RPMI8226 (cell line): ENCODE results near the gene MAPRE2.

Experiments
- DNase-seq: peaks from one replicate; pipeline ENCODE4 v3.0.0-alpha.2; 2015

The MAPRE2 gene

GRCh38 chr18:35038881-35039491 is 2.2 kb upstream of the MAPRE2 start:
- DNase-seq, result no peak

GRCh38 chr18:35040638-35040987 is 600 bp upstream of the MAPRE2 start:
- DNase-seq, result no peak

- peak; percentile 23 for DNase-seq
Measured at GRCh38 chr18:35041815-35042387, 688 bp downstream of the MAPRE2 start.

DNA sequence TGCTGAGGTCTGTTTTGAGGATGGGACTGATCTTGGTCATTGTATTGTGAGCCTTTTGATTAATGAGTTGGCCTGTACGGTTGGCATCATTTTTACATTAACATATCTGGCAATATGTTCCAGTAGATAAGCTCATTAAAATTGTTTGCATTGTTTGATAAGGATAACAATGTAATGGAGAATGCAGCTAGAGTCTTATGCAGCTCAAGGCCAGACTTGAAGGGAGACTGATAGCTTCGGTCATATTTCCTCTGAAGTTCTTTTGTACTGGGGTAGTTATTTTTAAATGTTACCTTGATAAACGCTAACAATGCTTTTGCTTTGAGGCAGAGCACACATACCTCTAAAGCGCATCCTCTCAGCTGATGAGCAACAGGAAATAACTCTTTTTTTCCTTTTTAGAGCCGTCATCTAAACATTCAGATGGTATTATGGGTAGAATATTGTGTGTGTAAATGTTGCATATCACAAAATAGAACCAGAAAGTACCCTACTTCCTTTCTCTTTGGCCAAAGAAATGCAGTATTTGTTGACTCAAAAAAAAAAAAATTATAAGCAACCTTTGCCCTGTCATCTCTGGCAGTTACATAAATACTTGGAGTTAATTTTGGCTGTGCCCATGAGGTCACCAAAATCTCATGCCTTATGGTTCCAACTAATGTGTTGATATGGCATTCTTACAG is 1.3 kb downstream of the MAPRE2 start:
- DNase-seq, result no peak

DNA sequence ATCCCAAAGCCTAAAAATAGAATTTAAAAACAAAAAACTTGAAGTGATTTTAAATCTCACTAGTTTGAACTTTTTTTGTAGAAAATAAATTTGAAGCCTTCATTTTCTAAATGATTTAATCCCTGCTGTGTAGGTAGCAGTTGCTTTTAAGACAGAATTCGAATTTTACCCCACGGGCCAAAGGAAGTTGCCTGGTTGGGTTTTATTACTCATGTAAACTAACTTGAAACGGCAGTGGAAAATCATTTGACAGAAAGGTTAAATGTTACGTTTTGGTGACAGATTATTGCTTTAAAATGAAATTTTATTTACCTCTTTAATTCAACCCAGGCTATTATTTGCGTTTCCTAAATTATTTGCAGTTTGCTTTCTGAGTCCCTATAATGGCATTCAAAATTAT is 2.0 kb downstream of the MAPRE2 start:
- no peak for DNase-seq

GRCh38 chr18:35045121-35045520 is 3.9 kb downstream of the MAPRE2 start:
- no peak for DNase-seq

- DNase-seq, result no peak
Measured at GRCh38 chr18:35045806-35046205, 4.6 kb downstream of the MAPRE2 start.

DNA sequence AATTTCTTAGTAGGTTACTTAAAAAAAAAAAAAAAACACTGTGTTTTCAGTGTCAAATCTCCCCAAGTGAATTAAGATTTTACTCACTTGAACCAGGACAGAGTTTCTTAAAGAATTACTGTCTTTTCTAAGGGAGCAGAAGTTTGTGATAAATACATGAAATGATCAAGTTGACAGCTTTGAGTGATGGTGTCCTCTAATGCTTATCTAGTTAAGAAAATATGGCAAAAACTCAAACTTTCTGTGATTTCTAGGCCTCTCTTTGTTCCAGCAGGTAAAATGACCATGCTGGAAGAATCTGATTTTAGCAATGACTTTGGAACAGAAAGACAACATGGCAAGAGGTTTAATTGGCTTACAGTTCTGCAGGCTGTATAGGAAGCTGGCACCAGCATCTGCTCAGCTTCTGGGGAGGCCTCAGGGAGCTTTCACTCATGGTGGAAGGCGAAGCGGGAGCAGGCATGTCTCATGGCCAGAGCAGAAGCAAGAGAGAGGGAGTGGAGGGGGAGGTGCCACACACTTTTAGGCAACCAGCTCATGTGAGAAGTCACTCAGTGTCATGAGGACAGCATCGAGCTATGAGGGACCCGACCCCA is 6.6 kb downstream of the MAPRE2 start:
- no peak for DNase-seq

DNA sequence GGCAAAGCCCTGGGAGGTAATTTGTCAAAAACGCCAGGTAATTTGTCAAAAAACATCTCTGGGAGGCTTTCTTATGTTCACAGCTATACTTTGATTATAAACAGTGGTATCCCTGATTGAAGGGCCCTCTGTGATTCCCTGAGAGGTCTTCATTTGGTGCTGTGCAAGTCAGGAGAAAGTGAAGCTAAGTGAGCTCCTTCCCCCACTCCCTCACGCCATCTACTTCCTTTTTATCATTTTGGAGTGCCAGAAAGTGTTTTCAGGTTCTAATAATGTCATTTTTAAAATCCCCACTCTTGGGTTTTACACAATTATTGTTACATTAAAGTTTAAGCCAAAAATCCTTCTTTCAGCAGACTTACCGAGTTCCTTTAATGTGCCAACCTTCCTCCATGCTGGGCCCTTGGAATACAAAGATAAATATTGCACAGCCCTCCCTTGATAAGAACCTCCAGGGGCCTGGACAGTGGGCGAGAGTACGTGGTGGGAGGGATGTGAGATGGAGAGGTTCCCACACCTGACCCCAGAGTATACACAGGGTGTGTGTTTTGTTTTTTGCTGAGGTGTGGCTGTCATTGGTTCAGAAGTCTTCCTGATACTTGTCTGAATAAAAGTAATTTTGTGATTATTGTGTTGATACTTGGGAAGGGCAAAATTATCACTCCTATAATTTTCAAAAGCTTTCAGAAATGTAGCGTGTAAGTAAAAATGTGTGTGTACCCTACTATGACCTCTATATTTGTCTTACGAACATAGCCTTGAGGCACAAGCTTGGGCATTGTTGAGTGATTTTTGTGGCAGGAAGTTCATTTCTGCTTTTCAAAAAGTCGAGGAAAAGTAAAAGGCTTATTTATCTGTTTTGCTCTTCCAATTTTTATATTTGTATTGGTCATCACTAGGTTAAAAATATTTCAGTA is 8.2 kb downstream of the MAPRE2 start:
- DNase-seq, result no peak

- no peak for DNase-seq
Measured at GRCh38 chr18:35050028-35050546, 8.9 kb downstream of the MAPRE2 start.

GRCh38 chr18:35050705-35051195 is 9.5 kb downstream of the MAPRE2 start:
- no peak for DNase-seq

DNA sequence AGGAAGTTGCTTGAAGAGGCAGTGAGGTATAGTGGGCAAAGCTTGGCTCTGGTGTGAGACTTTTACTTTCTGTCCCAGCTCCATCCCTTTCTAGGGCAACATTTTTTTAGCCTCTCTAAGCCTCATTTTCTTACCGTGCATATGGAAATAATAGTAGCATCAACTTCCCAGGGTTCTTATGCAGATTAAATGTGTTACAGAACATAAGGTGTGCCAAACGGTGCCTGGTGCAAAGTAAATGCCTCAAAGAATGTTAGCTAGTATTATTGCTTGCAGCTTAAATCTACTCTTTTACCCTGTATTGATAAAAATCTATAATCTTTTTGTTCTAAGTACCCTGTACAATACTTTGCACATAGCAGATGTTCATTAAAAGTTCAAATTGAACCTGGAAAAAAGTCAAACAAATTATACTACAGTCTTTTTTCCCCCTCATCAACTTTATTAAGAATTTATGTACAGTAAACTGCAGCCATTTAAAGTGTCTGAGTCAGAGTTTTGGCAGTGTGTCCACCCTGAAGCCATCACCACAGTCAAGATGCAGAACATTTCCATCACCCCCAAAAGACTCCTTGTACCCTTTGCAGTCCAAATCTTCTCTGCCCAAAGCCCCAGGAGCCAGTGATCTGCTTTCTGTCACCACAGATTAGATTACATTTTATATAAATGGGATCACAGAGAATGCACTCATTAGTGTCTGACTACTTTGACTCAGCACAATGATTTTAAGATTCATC is 10.6 kb downstream of the MAPRE2 start:
- DNase-seq, result no peak

DNA sequence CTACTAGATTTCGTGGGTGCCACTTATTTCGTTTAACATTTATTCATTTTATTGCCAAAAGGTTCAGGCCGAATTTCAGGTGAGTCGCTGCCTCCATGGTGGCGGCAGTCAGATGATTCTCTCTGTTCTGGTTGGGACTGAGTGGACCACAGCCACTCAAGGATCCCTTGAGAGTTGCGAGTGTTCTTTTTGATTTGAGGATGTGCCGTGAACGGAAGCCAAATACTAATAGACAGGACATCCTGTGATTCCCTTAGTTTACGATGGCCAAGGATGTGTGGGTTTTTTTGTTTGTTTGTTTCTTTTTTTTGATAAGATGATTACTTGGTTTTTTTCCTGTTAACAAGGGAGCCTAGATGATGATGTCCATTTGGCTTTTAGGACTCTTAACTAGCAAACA is 13.2 kb downstream of the MAPRE2 start:
- no peak for DNase-seq

DNA sequence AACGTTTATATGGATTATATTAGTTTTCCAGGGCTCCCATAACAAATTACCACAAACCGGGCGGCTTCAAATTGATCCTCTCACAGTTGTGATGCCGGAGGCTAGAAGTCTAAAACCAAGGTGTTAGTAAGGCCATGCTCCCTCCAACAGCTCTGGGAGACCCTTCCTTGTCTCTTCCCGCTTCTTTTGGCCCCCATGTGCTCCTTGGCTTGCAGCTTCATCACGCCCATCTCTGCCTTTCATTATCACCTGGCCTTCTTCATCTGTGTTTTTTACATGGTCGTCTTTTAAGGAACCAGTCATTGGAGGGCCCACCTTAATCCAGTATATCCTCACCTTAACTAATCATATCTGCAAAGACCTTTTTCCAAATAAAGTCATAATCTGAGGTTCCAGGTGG is 13.9 kb downstream of the MAPRE2 start:
- no peak for DNase-seq

DNA sequence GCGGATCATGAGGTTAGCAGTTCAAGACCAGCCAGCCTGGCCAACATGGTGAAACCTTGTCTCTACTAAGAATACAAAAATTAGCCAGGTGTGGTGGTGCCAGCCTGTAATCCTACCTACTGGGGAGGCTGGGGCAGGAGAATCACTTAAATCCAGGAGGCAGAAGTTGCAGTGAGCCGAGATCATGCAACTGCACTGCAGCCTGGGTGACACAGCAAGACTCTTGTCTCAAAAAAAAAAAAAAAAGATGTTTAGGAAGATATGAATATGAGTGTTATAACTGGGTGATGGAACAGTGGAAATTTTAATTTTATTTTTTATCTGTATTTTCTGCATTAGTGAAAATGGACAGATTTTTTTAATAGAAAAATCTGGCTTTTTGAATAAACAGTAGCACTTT is 14.5 kb downstream of the MAPRE2 start:
- DNase-seq, result no peak

- no peak for DNase-seq
Measured at GRCh38 chr18:35059280-35059927, 18.2 kb downstream of the MAPRE2 start.

GRCh38 chr18:35060122-35060815 is 19.1 kb downstream of the MAPRE2 start:
- DNase-seq, result no peak

- DNase-seq, result no peak
Measured at GRCh38 chr18:35061336-35061735, 20.1 kb downstream of the MAPRE2 start.

DNA sequence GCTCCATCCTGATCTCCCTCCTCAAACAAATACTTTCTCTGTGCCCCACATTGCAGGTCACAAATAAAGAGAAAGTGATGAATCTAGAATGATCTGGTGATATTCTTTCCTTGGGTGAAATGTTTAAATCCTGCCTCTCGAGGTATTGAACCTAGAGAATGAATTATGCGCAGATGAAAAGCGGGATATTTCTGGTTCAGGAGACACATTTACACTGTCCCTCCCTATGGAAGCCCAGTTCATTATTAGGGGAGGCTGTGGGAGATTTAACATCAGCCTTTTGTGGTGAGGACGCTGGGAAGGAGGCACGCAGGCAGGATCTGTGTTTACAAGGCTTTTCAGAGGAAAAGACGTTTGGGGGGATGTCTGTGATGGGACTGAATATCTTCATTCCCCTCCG is 20.6 kb downstream of the MAPRE2 start:
- no peak for DNase-seq

DNA sequence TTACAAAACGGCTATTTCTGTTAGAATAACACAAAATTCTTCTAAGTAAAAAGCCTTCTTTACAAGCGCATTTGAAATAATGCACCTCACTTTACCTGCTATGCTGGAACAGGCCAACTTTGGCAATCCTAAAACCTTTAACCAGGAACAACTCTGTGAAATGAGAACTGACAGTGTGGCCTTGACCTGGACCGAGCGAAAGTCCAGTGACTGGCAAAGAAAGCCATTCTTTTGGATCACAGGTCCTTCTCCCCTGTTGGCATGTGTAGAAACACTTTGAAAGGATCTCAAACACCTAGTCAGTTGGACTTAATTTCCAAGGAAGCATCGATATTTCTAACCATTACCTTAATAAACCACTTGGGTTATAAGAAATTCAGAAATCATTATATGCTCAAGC is 21.2 kb downstream of the MAPRE2 start:
- no peak for DNase-seq
